Neutrophil (primary cell): ENCODE data around the gene PTTG2.

ENCODE experiments used
- H3K27ac ChIP-seq: fragments of 200-600 bp; sonication (generic); 2 replicates; pipeline ENCODE4 v1.5.1; 2016; ENCODE audit warnings: mild to moderate bottlenecking, moderate library complexity
- H3K27me3 ChIP-seq: fragments of 200-600 bp; sonication (generic); 2 replicates; pipeline ENCODE4 v1.6.0; 2016; ENCODE audit warnings: mild to moderate bottlenecking
- H3K36me3 ChIP-seq: fragments of 200-600 bp; sonication (generic); 2 replicates; pipeline ENCODE4 v1.5.1; 2017
- H3K4me1 ChIP-seq, 2 experiments: fragments of 200-600 bp in 1 of 2; sonication (generic) in 1 of 2; 1 replicate in 1 of 2; 2 replicates in 1 of 2; pipeline versions ENCODE4 v1.5.1 to v1.6.1; 2013 to 2016; ENCODE audit warnings: low read depth in 1 of 2, low read length in 1 of 2, mild to moderate bottlenecking in 1 of 2, moderate library complexity in 1 of 2; ENCODE audit not compliant: control insufficient read depth in 1 of 2, insufficient read depth in 1 of 2
- H3K4me3 ChIP-seq, 2 experiments: fragments of 200-600 bp in 1 of 2; sonication (generic) in 1 of 2; 1 replicate in 1 of 2; 2 replicates in 1 of 2; pipeline ENCODE4 v1.5.1; 2013 to 2016; ENCODE audit warnings: low read depth in 1 of 2, low read length in 1 of 2, mild to moderate bottlenecking in 1 of 2, moderate library complexity in 1 of 2
- H3K9me3 ChIP-seq: fragments of 200-600 bp; sonication (generic); 2 replicates; pipeline ENCODE4 v1.5.1; 2016
- TF ChIP-seq, protein P1 (sequence below): fragments of 200-600 bp; sonication (generic); IDR thresholded peaks from 2 replicates; pipeline ENCODE4 v1.5.1; 2016; ENCODE audit warnings: antibody characterized with exemption

The PTTG2 gene

DNA sequence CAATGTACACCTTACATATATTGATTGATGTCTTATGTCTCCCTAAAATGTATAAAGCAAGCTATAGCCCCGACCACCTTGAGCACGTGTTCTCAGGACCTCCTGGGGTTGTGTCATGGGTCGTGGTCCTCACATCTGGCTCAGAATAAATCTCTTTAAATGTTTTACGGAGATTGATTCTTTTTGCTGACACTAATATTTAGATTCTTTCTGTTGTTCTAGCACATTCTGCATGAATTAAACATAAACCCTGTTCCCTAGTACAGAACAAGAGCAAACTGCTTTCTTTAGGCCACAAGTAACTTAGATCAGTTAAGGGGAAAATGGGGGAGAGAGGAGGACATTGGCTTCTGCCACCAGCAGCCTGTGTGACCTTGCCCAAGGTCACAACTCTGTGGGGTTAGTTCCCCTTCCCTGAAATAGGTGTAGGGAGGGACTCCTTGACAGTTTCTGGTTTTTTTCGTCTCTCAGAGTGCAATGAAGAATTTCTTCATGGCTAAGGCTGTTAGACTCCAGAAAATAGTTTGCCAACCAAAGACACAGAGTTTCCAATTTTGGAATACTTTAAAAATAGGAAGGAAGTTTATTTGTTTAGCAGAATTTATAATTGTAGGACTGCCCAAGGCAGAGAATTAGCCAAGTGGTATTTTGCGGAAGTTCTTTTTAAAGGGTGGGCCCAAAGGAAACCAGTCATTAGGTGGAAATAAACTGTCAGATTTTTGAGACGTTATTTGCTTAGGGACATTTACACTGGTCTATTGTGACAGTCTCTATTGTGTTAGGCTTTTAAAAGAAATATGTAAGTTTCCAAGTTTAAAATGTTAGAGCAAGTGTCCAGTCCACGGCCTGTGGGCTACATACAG, 29.4 kb downstream of the PTTG2 start:
- Histone ChIP-seq H3K36me3 (peaks cover 11% of the 10 kb centered on the region), H3K4me1 (peaks cover 10 to 26% of the 10 kb centered on the region in 2 experiments), H3K27ac (peak overlapping the region; percentile 73), H3K27me3 (no peaks in the 10 kb centered on the region), H3K9me3 (no peaks in the 10 kb centered on the region), H3K4me3 (no peak overlapping the region)
- TF ChIP-seq, protein P1, sequence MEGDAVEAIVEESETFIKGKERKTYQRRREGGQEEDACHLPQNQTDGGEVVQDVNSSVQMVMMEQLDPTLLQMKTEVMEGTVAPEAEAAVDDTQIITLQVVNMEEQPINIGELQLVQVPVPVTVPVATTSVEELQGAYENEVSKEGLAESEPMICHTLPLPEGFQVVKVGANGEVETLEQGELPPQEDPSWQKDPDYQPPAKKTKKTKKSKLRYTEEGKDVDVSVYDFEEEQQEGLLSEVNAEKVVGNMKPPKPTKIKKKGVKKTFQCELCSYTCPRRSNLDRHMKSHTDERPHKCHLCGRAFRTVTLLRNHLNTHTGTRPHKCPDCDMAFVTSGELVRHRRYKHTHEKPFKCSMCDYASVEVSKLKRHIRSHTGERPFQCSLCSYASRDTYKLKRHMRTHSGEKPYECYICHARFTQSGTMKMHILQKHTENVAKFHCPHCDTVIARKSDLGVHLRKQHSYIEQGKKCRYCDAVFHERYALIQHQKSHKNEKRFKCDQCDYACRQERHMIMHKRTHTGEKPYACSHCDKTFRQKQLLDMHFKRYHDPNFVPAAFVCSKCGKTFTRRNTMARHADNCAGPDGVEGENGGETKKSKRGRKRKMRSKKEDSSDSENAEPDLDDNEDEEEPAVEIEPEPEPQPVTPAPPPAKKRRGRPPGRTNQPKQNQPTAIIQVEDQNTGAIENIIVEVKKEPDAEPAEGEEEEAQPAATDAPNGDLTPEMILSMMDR, result no peak

DNA sequence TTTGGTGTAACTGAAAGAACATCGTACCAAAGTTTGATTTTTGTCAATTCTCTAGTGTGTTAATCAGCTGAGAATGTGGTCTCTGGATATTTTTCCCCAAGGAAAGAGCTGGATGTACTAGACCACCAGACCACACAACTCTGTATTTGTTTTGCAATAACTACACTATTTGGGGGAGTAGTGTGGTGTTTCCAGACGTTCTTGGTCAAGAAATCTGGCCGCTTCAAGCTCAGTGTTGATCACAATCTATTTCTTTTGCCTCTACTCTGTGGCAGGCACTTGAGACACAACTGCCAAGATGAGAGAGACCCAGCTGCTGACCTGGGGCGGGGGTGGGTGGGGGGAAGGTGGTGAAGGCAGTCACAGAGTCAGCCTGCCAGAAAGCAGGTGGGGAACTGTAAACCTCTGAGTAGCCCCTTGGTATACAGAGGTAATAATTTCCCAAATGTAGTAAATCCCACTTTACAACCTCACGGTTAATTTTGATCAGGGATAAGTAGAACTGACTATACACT, 30.6 kb downstream of the PTTG2 start:
- TF ChIP-seq, protein P1, result no peak
- Histone ChIP-seq H3K9me3 (no peaks in the 10 kb centered on the region), H3K27me3 (no peaks in the 10 kb centered on the region), H3K4me3 (no peak overlapping the region), H3K4me1 (peaks cover 10 to 26% of the 10 kb centered on the region in 2 experiments), H3K27ac (peak overlapping the region; percentile 73), H3K36me3 (peaks cover 15% of the 10 kb centered on the region)

DNA sequence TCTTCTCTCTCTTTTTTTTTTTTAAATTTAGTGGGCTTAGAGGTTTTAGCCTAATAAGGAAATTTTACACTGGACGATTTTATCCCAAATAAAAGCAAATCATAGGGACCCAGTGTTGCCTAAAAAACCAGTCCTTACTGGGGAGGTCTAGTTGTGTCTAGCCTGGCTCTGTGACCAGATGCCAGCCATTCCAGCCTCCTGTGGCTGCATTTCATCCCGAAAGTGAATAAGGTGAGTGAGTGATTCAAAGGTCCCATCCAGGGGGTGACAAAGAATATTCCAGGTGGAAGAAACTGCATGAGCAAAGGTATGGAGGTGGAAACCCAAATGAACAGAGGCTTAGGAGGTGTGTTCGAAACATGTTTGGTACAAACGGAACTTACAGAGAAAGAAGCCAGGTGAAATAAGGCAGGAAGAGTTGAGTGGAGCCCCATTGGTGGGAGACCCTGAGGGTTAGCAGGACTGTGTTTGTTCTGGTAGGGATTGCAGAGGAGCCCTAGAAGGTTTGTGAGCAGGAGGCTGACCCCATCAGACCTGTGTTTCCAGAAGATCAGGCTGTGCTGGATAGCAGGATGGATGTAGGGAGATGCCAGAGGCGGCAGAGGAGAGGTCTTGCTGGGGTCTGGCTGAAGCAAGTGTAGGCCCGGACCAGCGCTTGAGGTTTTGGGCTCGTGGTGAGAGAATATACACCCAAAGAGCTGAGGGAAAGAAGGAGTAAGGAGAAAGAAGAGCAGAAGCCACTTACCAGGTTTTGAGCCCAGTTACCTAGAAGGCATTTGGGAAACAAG, 31.6 kb downstream of the PTTG2 start:
- H3K4me1 ChIP-seq, result peaks cover 10 to 20% of the 10 kb centered on the region in 2 experiments
- H3K27me3 ChIP-seq, result no peaks in the 10 kb centered on the region
- H3K4me3 ChIP-seq, result no peak overlapping the region
- H3K27ac ChIP-seq, result no peak overlapping the region
- TF ChIP-seq, protein P1, result no peak
- no peaks in the 10 kb centered on the region for H3K9me3 ChIP-seq
- peaks cover 10% of the 10 kb centered on the region for H3K36me3 ChIP-seq

DNA sequence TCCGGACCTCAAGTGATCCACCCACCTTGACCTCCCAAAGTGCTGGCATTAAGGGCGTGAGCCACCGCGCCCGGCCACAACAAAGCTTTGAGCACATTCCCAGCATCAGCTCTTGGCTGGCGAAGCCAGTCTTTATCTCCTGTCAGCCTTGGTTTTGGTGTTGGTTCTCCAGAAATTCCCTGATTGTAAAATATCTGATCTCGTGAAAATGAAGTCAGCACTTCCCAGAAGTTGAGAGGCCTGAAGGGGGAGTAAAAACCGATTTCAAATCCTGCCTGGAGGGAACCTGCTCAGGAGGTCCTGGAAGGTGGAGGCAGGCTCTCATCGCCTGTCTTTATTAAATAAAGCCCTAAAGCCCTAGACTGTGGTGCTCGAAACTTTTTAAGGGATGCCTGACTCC, 33.6 kb downstream of the PTTG2 start:
- Histone ChIP-seq H3K4me1 (peaks cover 10 to 20% of the 10 kb centered on the region in 2 experiments), H3K27ac (no peak overlapping the region), H3K36me3 (peaks cover 4% of the 10 kb centered on the region), H3K4me3 (no peak overlapping the region), H3K27me3 (no peaks in the 10 kb centered on the region), H3K9me3 (no peaks in the 10 kb centered on the region)
- TF ChIP-seq, protein P1, result no peak

DNA sequence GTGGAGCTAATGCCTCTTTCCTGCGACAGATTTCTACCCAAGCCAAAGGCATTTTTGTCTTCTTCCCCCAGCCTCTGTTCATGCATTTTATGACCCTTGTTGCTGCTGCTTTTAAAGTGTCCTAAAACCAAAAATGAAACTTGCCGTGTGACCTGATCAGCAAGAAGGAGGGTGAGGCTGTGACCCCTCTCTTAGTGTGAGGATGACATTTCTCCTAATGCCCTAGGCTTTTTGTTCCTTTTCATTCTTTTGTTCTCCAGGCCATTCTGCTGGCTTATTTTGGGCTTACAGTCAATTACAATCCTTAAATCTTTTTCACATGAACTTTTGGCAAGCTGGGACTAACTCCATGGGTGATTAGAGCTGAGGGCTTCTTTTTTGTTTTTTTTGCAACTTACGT, 34.4 kb downstream of the PTTG2 start:
- Histone ChIP-seq H3K4me1 (peaks cover 6 to 14% of the 10 kb centered on the region in 2 experiments), H3K27me3 (no peaks in the 10 kb centered on the region), H3K36me3 (peaks cover 4% of the 10 kb centered on the region), H3K4me3 (no peak overlapping the region), H3K27ac (no peak overlapping the region), H3K9me3 (no peaks in the 10 kb centered on the region)
- TF ChIP-seq, protein P1, result no peak
